ENCODE data around the gene CADM2. TPM values are rescaled to one million over a fixed set of nuclear protein-coding genes. Genes with fewer than 3 reads are reported as not detected.

Gene CADM2
- total RNA-seq, 1 donor = under 0.01 TPM

DNA sequence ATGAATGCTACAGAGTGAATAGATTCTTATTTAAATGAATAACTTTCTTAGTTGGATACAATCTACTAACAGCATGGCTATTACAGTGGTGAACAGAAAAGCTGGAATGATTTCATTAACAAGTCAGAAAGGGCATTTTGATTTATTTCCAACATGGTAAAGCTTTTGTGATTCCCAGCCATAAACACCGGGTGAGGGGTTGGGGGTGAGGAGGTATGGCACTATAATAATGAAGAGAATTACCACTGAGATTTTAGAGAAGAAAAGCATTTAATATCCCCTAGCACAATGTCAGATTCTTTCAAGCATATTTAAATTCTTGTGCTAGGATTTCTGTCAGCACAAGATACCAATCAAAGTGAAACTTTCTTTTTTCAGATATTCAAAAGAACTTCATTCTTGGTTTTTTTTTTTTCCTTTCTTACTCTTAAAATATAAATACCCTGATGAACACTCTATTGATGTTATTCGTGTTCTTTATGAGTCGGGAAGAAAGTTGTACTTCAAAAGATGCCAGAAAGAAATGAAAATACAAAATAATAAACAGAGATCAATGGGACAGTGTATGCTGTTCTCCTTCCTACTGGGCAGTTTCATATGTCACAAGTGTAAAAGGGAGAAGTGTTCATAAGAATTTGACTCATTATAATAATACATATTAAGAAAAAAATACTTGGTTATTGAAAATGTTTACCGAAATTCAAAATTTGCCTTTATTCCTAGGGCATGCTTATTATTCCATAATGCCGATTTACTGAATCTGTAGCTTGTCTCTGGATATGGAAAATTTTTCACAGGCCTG is 522.8 kb downstream of the CADM2 start:
- TF ChIP-seq, protein P1, sequence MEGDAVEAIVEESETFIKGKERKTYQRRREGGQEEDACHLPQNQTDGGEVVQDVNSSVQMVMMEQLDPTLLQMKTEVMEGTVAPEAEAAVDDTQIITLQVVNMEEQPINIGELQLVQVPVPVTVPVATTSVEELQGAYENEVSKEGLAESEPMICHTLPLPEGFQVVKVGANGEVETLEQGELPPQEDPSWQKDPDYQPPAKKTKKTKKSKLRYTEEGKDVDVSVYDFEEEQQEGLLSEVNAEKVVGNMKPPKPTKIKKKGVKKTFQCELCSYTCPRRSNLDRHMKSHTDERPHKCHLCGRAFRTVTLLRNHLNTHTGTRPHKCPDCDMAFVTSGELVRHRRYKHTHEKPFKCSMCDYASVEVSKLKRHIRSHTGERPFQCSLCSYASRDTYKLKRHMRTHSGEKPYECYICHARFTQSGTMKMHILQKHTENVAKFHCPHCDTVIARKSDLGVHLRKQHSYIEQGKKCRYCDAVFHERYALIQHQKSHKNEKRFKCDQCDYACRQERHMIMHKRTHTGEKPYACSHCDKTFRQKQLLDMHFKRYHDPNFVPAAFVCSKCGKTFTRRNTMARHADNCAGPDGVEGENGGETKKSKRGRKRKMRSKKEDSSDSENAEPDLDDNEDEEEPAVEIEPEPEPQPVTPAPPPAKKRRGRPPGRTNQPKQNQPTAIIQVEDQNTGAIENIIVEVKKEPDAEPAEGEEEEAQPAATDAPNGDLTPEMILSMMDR (IDR thresholded peaks at IDR 0.05; ENCODE audit: insufficient read depth, low read depth, low read length) = no peak
- DNase-seq (ENCODE audit: low read depth) = no peak
- H3K4me3 ChIP-seq (ENCODE audit: low read depth, low read length) = no peak overlapping the region

DNA sequence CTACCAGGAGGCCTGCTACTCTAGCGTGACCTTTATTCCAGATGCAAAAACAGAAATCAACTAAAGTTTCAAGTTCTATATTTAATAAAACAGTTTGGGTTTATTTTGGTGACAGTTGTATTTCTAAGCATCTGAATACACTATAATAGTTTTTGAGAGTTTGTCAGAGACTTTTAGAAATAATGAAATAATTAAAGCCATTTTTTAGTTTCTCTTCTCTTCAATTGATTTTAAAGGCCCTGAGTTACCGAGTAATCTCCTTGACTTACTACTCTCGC is 523.4 kb downstream of the CADM2 start:
- TF ChIP-seq, protein P1 (IDR thresholded peaks at IDR 0.05; ENCODE audit: insufficient read depth, low read depth, low read length) = no peak
- H3K4me3 ChIP-seq (ENCODE audit: low read depth, low read length) = no peak overlapping the region
- DNase-seq (ENCODE audit: low read depth) = no peak

DNA sequence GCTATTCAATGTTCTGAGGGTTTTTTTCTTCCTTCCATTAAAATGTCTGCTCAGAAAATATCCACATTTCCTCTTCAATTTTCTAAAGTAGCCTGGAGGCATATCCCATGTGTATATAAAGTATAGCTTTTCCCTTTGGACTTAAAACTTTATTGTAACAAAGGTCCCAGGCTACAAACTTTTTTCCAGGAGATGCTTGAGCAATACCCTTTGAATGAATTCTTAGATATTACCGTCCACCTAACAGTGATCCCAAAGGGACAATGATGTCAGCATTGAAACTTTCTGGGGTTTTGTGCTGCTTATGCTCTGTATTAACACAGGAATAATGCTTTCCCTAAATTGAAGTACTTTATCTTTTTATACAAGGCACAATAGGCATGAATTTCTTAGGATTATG is 525.2 kb downstream of the CADM2 start:
- DNase-seq (ENCODE audit: low read depth) = no peak
- H3K4me3 ChIP-seq (ENCODE audit: low read depth, low read length) = no peak overlapping the region
- TF ChIP-seq, protein P1 (IDR thresholded peaks at IDR 0.05; ENCODE audit: insufficient read depth, low read depth, low read length) = no peak

DNA sequence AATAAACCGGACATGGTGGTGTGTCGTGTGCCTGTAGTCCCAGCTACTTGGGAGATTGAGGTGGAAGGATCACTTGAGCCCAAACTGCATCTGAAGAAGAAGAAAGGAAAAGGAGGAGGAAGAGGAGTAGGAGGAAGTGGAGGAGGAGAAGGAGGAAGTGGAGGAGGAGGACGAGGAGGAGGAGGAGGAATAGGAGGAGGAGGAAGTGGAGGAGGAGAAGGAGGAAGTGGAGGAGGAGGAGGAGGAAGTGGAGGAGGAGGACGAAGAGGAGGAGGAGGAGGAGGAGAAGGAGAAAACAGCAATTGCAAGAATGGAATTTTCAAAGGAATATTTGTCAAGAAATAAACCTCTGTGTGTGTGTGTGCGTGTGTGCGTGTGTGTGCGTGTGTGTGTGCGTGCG is 528.6 kb downstream of the CADM2 start:
- DNase-seq (ENCODE audit: low read depth) = no peak
- H3K4me3 ChIP-seq (ENCODE audit: low read depth, low read length) = no peak overlapping the region
- TF ChIP-seq, protein P1 (IDR thresholded peaks at IDR 0.05; ENCODE audit: insufficient read depth, low read depth, low read length) = no peak

DNA sequence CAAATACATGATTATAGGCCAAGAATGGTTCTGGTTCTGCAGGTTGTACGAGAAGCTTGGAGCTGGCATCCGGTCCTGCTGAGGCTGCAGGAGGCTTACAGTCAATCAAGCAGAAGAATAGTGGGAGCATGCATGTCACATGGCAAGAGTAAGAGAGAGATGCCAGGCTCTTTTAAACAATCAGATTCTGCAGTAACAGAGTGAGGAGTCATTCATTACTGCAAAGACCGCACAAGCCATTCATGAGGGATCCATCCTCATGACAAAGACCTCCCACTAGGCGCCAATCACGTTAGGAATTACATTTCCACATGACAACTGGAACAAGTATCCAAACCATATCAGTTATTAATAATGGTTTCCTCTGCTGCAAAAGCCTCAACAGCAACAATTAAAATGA is 536.8 kb downstream of the CADM2 start:
- DNase-seq (ENCODE audit: low read depth) = no peak
- TF ChIP-seq, protein P1 (IDR thresholded peaks at IDR 0.05; ENCODE audit: insufficient read depth, low read depth, low read length) = no peak
- no peak overlapping the region for H3K4me3 ChIP-seq (ENCODE audit: low read depth, low read length)

DNA sequence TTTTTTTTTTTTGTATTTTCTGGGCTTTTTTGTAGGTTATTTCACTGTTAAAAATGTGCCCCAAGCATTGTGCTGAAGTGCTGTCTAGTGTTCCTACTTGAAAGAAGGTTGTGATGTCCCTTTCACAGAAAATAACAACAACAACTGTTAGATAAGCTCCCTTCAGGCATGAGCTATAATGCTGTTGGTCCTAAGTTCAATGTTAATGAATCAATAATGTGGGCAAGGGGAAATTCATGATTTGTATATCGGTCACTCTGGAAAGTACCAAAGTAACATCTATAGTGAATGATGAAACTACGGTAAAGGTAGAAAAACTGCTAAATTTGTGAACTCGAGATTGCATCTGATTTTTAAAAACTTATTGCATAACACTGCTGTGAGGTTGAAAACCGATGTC is 539.4 kb downstream of the CADM2 start:
- no peak for DNase-seq (ENCODE audit: low read depth)
- no peak overlapping the region for H3K4me3 ChIP-seq (ENCODE audit: low read depth, low read length)
- TF ChIP-seq, protein P1 (IDR thresholded peaks at IDR 0.05; ENCODE audit: insufficient read depth, low read depth, low read length) = no peak

Measured in fibroblast of villous mesenchyme (primary cell).